ENCODE measurements around the gene NPC2. TPM values are rescaled to one million over a fixed set of nuclear protein-coding genes. Genes with fewer than 3 reads are reported as not detected.

NPC2 gene
- total RNA-seq, 2 donors from 2014 or later = 406 to 455 TPM

- H3K36me3 ChIP-seq = peaks cover 72% of the 10 kb centered on the region
- H3K27me3 ChIP-seq (replicated peaks; ENCODE audit: insufficient read depth) = no peaks in the 10 kb centered on the region
- no peak overlapping the region for H3K4me3 ChIP-seq
- H3K4me1 ChIP-seq (ENCODE audit: control insufficient read depth in 1 of 2, low read depth in 2 of 2) = peaks cover 0 to 4% of the 10 kb centered on the region in 2 donors
- peak; percentile 36 for TF ChIP-seq CTCF (IDR thresholded peaks at IDR 0.05)
- no peaks in the 10 kb centered on the region for H3K9me3 ChIP-seq
- DNase-seq (ENCODE audit: low spot score) (no peak), ATAC-seq (ENCODE audit: insufficient number of reproducible peaks, low FRiP score, low read depth) (no peak)
- H3K27ac ChIP-seq = peak overlapping the region; percentile 42 to 52
Measured at GRCh38 chr14:74502236-74503019, 9.3 kb upstream of the NPC2 start.

GRCh38 chr14:74501691-74502090, 8.6 kb upstream of the NPC2 start:
- Histone ChIP-seq H3K4me3 (no peak overlapping the region), H3K9me3 (no peaks in the 10 kb centered on the region), H3K27me3 (replicated peaks; ENCODE audit: insufficient read depth) (no peaks in the 10 kb centered on the region), H3K4me1 (ENCODE audit: control insufficient read depth in 1 of 2, low read depth in 2 of 2) (peaks cover 0 to 4% of the 10 kb centered on the region in 2 donors), H3K27ac (peak overlapping the region; percentile 42 to 52), H3K36me3 (peaks cover 65% of the 10 kb centered on the region)
- DNase-seq (ENCODE audit: low spot score) (no peak), ATAC-seq (ENCODE audit: insufficient number of reproducible peaks, low FRiP score, low read depth) (no peak)
- no peak for TF ChIP-seq CTCF (IDR thresholded peaks at IDR 0.05)

- H3K9me3 ChIP-seq = no peaks in the 10 kb centered on the region
- peaks cover 59% of the 10 kb centered on the region for H3K36me3 ChIP-seq
- ATAC-seq (ENCODE audit: insufficient number of reproducible peaks, low FRiP score, low read depth) (no peak), DNase-seq (ENCODE audit: low spot score) (no peak)
- no peak overlapping the region for H3K4me3 ChIP-seq
- H3K27ac ChIP-seq = peak overlapping the region in 1 of 2 donors; percentile 52
- H3K27me3 ChIP-seq (replicated peaks; ENCODE audit: insufficient read depth) = no peaks in the 10 kb centered on the region
- peak; percentile 66 for TF ChIP-seq CTCF (IDR thresholded peaks at IDR 0.05)
- peaks cover 0 to 4% of the 10 kb centered on the region in 2 donors for H3K4me1 ChIP-seq (ENCODE audit: control insufficient read depth in 1 of 2, low read depth in 2 of 2)
Measured at GRCh38 chr14:74501135-74501614, 8.1 kb upstream of the NPC2 start.

- no peak for TF ChIP-seq CTCF (IDR thresholded peaks at IDR 0.05)
- Histone ChIP-seq H3K4me3 (no peak overlapping the region), H3K36me3 (peaks cover 54% of the 10 kb centered on the region), H3K27ac (peak overlapping the region; percentile 4 to 52), H3K9me3 (no peaks in the 10 kb centered on the region), H3K4me1 (ENCODE audit: control insufficient read depth in 1 of 2, low read depth in 2 of 2) (peaks cover under 1 to 8% of the 10 kb centered on the region in 2 donors), H3K27me3 (replicated peaks; ENCODE audit: insufficient read depth) (no peaks in the 10 kb centered on the region)
- no peak for ATAC-seq (ENCODE audit: insufficient number of reproducible peaks, low FRiP score, low read depth)
- no peak for DNase-seq (ENCODE audit: low spot score)
Measured at GRCh38 chr14:74500417-74501134, 7.5 kb upstream of the NPC2 start.

- no peak overlapping the region for H3K4me3 ChIP-seq
- H3K4me1 ChIP-seq (ENCODE audit: control insufficient read depth in 1 of 2, low read depth in 2 of 2) = peaks cover 11 to 33% of the 10 kb centered on the region in 2 donors
- TF ChIP-seq CTCF (IDR thresholded peaks at IDR 0.05) = no peak
- H3K9me3 ChIP-seq = no peaks in the 10 kb centered on the region
- ATAC-seq (ENCODE audit: insufficient number of reproducible peaks, low FRiP score, low read depth) (no peak), DNase-seq (ENCODE audit: low spot score) (no peak)
- peak overlapping the region in 1 of 2 donors; percentile 1 for H3K27ac ChIP-seq
- H3K27me3 ChIP-seq (replicated peaks; ENCODE audit: insufficient read depth) = no peaks in the 10 kb centered on the region
- peaks cover 6% of the 10 kb centered on the region for H3K36me3 ChIP-seq
Measured at GRCh38 chr14:74495356-74495755, 2.3 kb upstream of the NPC2 start.

Measured in thoracic aorta (tissue), 2 donors.